HG02943 (cell line): Measurements from ENCODE around the gene JCAD.
"Not testable (repeated sequence)": the region's sequence is repeated elsewhere in the genome, so short reads cannot be mapped to it uniquely, and the experiment has no call there.

Source experiments
- ATAC-seq: cut with Tn5 transposase; IDR thresholded peaks from one replicate; pipeline ENCODE4 v1.9.1; 2021; ENCODE audit warnings: mild to moderate bottlenecking, low read depth, moderate library complexity; ENCODE audit not compliant: unreplicated experiment

The JCAD gene, protein sequence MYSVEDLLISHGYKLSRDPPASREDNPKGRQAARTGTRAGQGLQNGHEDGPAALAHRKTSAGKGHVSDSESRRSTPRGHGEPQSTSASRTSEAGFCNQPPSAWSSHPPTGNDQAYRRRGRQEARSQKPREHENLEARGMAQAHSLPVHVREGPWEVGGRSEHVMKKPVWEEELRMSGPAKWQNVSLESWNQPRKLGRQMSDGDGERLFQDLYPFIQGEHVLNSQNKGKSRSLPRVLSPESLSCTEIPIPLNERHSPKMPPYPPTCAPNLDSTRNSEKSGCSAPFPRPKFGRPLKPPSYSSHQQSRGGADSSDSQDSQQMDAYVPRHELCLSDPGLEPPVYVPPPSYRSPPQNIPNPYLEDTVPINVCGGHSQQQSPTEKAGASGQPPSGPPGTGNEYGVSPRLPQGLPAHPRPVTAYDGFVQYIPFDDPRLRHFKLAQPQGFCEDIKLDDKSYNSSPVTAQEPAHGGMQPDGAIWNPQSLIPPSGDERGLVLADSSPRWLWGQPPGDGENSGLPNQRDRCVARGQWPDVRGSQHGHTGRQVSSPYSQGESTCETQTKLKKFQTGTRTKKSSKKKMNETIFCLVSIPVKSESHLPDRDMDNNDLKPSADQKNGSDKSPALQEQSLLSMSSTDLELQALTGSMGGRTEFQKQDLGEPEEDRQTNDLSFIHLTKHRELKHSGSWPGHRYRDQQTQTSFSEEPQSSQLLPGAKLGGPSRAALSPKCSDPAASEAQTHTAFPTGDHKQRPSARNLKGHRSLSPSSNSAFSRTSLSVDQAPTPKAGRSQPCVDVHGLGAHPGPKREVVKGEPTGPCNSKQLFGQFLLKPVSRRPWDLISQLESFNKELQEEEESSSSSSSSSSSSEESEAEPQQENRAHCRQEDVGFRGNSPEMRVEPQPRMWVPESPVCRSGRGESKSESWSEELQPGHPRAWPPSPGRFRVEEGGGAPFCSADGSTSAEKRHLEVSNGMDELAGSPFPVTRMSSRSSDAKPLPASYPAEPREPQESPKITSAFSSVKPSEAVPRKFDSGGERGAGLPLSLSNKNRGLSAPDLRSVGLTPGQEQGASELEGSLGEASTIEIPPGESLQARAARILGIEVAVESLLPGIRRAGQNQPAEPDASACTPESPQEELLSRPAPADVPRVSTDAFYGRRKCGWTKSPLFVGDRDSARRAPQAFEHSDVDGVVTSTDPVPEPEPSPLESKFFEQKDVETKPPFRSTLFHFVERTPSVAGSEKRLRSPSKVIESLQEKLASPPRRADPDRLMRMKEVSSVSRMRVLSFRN (N-terminal part only)

DNA sequence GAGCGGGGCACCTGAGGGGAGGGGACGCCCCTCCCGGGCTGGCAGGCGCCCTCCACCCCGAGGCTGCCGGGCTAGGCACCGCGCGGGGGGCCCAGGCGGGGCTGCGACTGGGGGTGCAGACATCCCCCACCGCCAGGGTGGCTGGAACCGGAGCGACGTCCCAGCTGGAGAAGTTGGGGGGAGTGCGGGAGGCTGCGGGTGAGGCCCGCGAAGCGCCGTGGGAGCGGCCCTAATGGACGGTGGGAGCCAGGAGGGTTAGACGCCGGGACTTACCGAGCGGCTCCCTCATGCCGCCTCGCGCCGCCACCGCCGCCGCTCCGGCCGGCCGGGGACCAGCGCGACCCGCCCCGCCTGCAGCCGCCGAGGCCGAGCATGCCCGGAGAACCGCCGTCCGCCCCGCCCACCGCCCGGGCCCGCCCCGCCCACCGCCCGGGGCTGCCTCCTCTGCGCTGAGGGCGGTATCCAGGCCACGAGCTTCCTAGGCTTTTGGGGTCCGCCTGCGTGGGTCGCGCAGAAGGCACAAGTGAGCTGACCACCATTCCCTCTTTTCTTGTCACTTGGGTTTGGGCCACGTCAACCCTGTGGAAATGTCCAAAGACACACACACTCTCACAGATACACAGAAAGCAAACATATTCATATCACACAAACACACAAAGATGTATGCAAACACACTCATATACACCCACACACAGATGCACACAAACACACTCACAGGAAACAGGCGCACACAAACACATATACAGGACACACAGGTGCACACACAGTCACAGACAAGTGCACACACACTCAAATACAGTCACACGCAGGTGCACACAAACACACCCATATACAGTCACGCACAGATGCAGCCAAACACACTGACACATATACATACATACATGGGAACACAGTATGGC, at the start of gene JCAD:
JCAD (minus strand) TSS at position 378 of the 899 bp plus-strand sequence. CDS start 11,774 bp downstream, outside the sequence.
- no peak for ATAC-seq

DNA sequence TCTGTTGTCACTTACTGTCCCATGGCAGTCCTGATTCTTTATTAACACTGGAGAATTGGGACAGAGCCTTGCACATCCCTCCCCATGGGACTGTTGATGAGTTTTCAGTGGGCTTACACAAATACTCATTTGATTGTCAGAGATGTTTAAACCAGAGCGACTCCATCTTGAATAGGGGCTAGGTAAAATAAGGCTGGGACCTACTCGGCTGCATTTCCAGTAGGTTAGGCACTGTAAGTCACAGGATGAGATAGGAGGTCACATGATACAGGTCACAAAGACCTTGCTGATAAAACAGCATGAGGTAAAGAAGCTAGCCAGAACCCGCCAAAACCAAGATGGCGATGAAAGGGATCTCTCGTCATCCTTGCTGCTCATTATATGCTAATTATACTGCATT, 47.6 kb upstream of the JCAD start:
- ATAC-seq = no peak

DNA sequence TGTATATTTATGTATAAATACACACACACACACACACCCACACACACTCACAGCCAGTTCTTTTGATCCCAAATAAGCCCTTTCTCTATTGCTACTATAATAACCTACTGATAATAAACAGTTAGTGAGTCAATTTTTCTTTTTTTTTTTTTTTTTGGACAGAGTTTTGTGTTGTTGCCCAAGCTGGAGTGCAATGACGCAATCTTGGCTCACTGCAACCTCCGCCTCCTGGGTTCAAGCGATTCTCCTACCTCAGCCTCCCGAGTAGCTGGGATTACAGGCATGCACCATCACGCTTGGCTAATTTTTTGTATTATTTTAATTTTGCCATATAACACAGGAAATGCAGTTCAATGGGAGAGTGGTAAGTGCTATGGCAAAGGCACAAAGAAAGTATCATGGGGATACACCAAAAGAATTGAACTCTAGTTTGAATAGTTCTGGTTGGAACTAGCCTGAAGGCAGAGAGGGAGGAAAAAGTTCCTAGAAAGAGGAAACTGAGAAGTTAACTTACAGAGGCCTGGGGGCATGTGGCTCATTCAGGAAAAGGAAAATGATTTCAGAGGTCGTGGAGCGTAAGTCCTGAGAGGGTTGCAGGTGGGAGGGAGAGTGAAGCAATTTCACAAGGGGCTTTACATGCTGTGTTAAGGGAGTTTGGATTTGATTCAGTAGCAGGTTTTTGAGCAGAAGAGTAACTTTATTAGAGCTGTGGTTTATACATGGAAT, 44.4 kb upstream of the JCAD start:
- no peak for ATAC-seq

DNA sequence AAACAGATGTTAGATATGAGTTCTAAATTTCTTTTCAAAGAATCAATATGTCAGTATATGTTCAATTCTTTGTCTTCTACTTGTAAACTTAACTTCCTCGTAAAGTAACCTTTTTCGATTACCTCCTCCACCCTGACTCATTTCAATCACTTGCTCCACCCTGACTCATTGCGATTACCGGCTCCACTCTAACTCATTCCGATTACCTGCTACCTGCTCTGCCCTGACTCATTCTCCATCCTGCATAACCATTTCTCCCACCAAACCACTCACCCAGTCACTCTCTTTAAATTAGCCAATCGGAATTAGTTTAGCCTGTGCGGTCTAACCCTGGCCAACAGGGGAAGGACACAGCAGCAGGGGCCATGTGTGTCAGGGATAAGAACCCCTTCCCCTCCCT, 40.3 kb upstream of the JCAD start:
- ATAC-seq = not testable (repeated sequence)

DNA sequence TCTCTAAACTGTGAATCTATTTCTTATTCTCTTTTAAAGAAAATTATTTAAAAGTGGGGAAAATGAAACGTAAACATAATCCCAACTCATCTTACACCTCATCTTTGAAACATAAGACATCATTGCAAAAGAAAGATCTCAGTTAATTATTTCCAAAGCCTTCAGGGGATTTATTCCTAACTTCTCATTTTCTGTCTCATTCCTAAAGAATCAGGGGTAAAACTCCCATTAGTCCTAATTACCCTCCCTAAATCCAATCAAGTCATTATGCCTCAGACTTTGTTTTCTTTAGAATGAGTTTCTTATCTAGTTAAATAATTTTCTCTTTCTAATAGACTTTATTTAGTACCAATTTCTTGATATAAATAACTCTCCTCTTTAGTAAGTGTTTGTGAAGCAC, 39.7 kb upstream of the JCAD start:
- no peak for ATAC-seq

DNA sequence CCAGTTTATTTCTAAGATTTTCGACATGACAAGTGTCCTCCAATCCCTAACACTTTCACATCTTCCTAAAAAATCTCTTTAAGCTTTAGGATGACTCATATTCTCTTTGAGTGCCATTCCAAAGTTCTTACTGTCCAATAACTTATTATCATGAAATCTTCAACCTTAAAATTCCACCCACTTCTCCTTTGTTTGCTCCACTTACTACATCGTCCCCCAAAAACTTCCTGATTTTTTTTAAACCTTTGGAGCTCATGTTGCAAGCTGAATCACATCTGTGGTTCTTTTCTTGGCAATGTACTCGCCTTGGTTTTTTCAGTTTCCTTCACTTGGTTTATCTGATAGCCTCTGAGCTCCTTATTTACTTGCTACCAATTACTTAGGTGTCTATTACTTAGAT, 39.2 kb upstream of the JCAD start:
- ATAC-seq = no peak

DNA sequence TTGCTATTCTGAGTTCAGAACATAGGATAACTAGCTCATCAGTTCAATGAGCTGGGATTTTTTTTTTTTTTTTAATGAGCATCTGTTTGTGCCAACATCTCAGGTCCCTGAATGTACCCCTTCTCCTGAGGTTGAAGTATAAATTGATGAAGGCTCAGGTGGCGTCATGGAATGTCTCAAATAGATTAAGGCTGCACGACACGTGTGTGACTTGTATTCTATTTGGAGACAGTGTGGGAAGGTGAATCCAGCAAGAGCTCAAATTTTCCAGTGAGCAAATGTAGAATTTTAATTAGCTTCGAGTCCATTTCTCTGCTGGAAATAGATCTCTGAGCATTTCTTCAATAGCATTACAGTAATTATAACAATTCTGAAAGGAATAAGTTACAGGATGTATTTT, 37.2 kb upstream of the JCAD start:
- ATAC-seq = no peak

DNA sequence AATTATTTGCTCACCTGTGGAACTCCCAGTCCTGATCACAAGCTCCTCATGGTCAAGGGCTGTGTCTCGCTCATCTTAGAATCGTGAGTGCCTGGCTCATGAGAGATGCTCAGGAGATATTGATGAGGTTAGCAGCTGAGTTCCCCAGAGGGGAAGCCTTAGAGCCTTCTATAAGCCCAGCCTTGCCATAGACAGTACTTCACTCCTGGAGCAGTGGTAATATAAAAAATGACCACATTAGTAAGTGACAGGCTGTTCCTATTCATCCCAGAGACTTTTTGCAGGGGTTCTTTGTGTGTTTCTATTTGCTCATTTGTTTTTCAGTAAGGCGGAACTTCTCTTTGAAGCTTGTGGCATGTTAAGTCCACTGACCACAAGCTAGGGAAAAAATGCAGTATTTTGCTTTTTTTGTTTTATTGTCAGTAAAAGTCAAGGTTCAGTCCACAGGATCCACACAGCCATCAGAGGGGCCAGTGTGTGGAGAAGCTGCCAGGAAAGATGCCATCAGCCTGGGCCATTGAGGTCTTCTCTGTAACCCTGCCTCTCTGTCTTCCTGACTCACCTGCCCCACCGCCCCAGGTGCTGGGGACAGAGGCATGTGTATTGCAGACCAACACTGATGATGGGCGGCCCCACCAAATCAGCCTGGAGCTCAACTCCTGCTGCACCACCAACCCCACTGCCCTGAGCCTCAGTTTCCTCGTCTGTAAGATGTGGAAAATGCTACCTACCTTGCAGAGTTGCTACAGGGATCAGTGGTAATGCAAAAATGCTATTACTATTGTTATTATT, 36.4 kb upstream of the JCAD start:
- ATAC-seq = no peak

DNA sequence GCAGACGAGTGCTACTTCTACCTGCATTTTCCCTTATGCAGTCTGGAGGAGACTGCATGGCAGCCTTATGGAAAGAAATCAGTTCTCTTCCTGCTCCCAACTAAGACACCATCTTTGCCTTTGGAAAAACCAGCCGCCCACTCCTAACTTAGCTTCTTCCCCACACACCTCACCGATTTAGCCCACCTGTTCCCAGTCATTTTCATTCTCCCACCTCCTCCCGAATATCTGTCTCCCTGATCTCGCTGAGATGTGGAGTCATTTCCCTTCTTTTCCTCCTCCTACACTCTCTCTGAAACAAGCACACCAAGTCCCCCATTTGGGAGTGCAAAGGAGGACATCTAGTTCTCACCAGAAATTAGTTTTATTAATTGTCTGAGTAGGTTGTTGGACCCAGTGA, 35.2 kb upstream of the JCAD start:
- ATAC-seq = no peak

DNA sequence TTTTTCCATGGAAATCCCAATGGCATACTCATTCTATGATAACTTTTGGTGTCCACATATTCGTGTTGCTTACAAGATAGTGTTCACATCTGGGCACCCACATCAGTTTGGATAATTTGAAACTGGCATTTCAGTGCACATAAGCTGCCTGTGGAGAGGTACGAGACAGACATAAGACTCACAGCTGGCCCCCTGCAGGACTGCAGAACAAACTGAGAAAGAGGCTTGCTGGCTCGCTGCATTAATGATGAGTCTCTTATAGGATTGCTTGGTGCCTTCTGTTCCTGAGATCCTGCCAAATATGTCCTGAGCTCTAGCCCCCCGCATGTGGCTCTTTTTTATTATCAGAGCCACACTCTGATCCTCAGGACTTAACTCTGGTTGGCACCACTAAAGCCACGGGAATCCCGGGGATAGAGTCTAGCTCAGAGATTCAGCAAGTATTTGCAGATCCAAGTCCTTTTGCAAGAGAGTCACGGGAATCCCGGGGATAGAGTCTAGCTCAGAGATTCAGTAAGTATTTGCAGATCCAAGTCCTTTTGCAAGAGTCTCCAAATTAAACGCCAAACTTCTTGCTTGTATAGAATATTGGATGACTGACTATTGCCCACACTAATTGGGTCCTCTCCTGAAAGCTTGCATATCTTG, 34.0 kb upstream of the JCAD start:
- ATAC-seq = no peak

DNA sequence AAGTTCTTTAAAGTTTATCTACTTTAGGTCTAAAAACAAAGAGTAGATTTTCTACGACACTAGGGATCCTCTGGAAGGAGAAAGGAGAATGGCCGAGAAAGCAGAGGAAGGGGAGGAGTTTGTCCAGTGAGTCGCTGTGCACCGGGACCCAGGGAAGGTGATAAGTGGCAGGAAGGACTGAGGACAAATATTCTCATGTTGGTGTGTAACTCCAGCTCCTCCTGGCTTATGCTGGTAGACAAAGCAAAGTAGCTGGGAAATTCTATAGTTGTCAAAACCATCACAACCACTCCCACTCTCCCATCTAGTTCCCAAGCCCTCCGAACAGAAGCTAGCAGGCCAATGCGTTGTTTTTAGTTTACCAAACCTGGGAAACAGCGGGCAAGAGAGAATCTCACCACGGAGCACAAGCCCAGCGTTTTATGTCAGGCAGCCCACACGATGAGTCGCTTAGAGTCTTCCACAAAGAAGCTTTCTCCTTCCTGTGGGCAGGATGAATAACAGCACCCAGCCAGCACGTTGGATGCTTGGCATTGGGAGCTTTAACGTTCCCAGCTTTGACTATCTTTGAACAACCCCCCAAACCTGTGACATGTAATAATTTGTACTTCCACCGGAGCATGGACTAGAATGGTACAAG, 32.9 kb upstream of the JCAD start:
- ATAC-seq = no peak

DNA sequence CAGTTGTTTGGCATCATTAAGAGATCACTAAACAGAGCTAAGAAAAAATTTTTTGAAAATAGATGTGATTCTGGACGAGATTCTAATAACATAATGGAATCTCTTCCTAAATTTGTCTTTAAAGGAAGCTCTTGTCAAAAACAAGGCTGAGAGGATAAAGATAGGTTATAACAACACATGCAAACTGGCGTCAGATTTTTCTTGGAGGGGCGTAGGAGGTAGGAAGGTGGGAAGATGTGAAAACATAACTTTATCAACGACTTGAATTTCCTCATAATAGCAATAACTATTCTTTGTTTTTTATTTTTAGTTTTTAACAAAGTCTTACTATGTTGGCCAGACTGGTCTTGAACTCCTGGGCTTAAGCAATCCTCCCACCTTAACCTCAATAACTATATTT, 31.8 kb upstream of the JCAD start:
- no peak for ATAC-seq

DNA sequence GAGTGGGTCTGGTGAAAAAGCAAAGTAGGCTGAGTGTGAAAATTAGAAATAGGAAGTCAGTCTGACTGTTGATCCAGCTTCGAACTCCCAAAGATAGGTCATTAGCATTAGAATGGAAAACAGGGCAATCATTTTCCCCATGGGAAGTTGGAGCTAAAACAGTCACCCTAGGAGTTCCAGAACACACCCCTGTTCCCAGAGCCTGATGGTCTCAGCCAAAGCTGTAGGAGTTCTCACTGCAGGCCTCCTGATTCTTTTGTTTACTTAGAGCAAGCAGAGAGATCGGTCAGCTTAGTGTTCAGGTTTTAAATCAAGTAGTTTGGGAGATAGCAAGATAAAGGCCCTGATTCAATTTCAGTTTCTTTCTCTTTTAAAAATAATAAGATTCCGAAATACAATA, 28.8 kb upstream of the JCAD start:
- ATAC-seq = no peak

DNA sequence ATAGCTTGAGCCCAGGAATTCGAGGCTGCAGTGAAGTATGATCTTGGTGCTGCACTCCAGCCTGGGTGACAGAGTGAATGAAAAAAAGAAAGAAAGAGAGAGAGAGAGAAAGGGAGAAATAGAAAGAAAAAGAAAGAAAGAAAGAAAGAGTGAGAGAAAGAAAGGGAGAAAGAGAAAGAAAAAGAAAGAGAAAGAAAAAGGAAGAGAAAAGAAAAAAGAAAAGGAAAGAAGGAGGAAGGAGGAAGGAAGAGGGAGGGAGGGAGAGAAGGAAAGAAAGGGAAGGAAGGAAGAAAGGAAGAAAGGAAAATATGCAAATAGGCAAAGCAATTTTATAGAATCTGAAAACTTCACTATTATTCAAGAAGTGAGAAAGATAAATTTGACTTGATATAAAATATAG, 24.5 kb upstream of the JCAD start:
- no peak for ATAC-seq

DNA sequence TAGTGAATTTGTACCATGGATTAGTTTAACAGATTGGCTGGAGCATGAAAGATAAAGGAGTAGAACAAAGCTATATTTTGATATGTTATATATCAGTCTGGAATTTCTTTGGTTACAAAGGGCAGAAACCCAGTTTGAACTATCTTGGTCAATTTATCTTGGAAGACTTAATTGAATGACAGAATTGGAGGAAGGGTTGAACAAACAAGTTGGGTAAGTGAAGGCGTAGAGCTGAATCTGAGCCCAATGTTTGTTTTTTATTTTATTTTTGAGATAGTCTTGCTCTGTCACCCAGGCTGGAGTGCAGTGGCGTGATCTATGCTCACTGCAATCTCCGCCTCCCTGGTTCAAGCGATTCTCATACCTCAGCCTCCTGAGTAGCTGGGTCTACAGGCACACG, 21.8 kb upstream of the JCAD start:
- ATAC-seq = no peak

DNA sequence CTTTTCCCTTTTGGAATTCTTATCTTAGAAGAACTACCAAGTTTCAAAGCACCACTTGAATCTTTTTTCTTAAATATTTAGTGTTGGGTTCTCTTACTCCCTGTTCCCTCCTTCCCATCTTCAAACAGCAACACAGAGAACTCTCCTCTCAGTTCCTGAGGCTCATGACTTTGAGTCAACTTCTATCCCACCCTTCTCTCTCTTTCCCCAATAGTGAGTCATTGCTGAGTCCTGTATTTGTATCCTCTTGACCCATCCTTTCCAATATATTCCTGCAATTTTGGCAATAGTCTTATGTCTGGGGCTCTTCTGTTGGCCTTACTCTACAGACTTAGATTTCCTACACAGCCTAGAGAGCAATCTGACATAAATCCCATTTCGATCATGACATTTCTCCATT, 20.8 kb upstream of the JCAD start:
- ATAC-seq = no peak

DNA sequence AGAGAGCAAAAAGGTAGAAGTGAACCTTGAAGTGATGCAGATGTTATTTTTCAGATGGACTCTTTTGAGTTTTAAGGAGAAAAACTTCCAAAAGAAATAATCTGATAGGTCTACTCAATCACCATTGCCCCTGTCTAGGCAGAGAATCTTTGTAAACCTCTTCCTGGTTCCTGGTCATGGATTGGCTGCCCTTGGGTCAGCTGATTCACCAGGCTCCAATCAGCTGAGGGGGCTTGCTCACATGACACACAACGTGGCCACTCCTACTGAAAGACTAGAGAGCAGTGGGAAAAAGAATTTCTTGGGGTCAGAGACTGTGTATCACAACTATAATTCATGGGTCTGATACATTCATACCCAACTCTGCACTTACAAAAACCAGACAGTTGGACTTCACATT, 20.0 kb upstream of the JCAD start:
- no peak for ATAC-seq

DNA sequence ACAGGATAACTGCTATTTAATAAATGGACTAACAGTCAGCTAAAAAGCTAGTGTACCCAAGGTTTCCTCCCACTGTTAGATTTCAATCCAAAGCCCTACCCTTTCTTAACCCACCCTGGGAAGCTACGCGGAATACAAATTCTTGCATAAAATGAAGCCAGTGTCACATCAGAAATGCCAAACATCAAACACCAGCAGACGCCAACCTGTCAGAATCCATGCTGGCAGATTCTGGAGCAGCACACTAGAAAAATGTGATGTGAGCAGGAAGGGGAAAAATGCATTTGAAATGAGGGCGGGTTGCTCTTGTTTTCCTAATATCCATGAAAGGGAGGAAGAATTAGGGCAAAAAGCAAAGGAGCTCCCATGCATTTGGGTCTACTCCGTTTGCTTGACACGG, 16.1 kb upstream of the JCAD start:
- no peak for ATAC-seq
